CD4-positive, alpha-beta T cell treated with Interleukin-12 subunit alpha and Interleukin-12 subunit beta, for 1 hour (primary cell): ENCODE results near the gene GRIN2A.

ENCODE experiments used
- DNase-seq: peaks from one replicate; pipeline ENCODE4 v3.0.0-alpha.2; 2020

Gene GRIN2A

GRCh38 chr16:10128397-10129258 is 53.6 kb downstream of the GRIN2A start:
- DNase-seq: no peak

- DNase-seq: no peak
These were observed 55.5 kb downstream of the GRIN2A start for GRCh38 chr16:10126686-10127085.

GRCh38 chr16:10123141-10123540 is 59.1 kb downstream of the GRIN2A start:
- DNase-seq: no peak

- no peak for DNase-seq
These were observed 59.7 kb downstream of the GRIN2A start for GRCh38 chr16:10122546-10122945.

- DNase-seq: no peak
These were observed 60.3 kb downstream of the GRIN2A start for GRCh38 chr16:10121897-10122425.

- no peak for DNase-seq
These were observed 60.7 kb downstream of the GRIN2A start for GRCh38 chr16:10121491-10121890.

- no peak for DNase-seq
These were observed 61.3 kb downstream of the GRIN2A start for GRCh38 chr16:10120953-10121352.

GRCh38 chr16:10114409-10114808 is 67.8 kb downstream of the GRIN2A start:
- no peak for DNase-seq

- no peak for DNase-seq
These were observed 69.0 kb downstream of the GRIN2A start for GRCh38 chr16:10113248-10113647.

- no peak for DNase-seq
These were observed 70.2 kb downstream of the GRIN2A start for GRCh38 chr16:10112021-10112420.

- DNase-seq: no peak
These were observed 71.0 kb downstream of the GRIN2A start for GRCh38 chr16:10111156-10111761.

- no peak for DNase-seq
These were observed 71.7 kb downstream of the GRIN2A start for GRCh38 chr16:10110552-10110951.

GRCh38 chr16:10107081-10107480 is 75.1 kb downstream of the GRIN2A start:
- no peak for DNase-seq

GRCh38 chr16:10103700-10104099 is 78.5 kb downstream of the GRIN2A start:
- DNase-seq: no peak

GRCh38 chr16:10103118-10103517 is 79.1 kb downstream of the GRIN2A start:
- no peak for DNase-seq

- no peak for DNase-seq
These were observed 81.4 kb downstream of the GRIN2A start for GRCh38 chr16:10100829-10101228.

GRCh38 chr16:10098991-10099390 is 83.2 kb downstream of the GRIN2A start:
- no peak for DNase-seq

GRCh38 chr16:10097271-10097670 is 85.0 kb downstream of the GRIN2A start:
- DNase-seq: no peak

GRCh38 chr16:10093576-10093975 is 88.7 kb downstream of the GRIN2A start:
- no peak for DNase-seq

GRCh38 chr16:10090816-10091215 is 91.4 kb downstream of the GRIN2A start:
- no peak for DNase-seq

- no peak for DNase-seq
These were observed 93.8 kb downstream of the GRIN2A start for GRCh38 chr16:10088380-10088793.

- no peak for DNase-seq
These were observed 95.1 kb downstream of the GRIN2A start for GRCh38 chr16:10087151-10087550.

- DNase-seq: no peak
These were observed 95.6 kb downstream of the GRIN2A start for GRCh38 chr16:10086620-10087019.

GRCh38 chr16:10085078-10085798 is 97.0 kb downstream of the GRIN2A start:
- no peak for DNase-seq
